IgD-negative memory B cell (primary cell): ENCODE results near the gene PCK2. TPM values are rescaled to one million over a fixed set of nuclear protein-coding genes. Genes with fewer than 3 reads are reported as not detected.
"Not testable (repeated sequence)": the region's sequence is repeated elsewhere in the genome, so short reads cannot be mapped to it uniquely, and the experiment has no call there.

Experiments used
- H3K27ac Mint-ChIP-seq, 3 donors: one replicate each; pipeline ENCODE4 v1.8.0; 2020 to 2022; ENCODE audit warnings: mild to moderate bottlenecking in 3 of 3, mixed read lengths in 3 of 3, moderate library complexity in 1 of 3
- H3K27me3 Mint-ChIP-seq: one replicate; pipeline ENCODE4 v1.8.0; 2021; ENCODE audit warnings: mixed read lengths
- H3K36me3 Mint-ChIP-seq: one replicate; pipeline ENCODE4 v1.8.0; 2020; ENCODE audit warnings: mild to moderate bottlenecking, mixed read lengths
- H3K4me1 Mint-ChIP-seq, 3 donors: one replicate each; pipeline ENCODE4 v1.8.0; 2020 to 2022; ENCODE audit warnings: mixed read lengths in 3 of 3, mild to moderate bottlenecking in 1 of 3
- H3K4me3 Mint-ChIP-seq, 4 donors: one replicate each; pipeline ENCODE4 v1.8.0; 2020 to 2022; ENCODE audit warnings: mild to moderate bottlenecking in 4 of 4, mixed read lengths in 4 of 4, moderate library complexity in 3 of 4
- H3K9me3 Mint-ChIP-seq, 3 donors: one replicate each; pipeline ENCODE4 v1.8.0; 2020 to 2021; ENCODE audit warnings: mixed read lengths in 3 of 3, mild to moderate bottlenecking in 1 of 3
- polyA plus RNA-seq: library from polyadenylated mRNA; unstranded; fragments of 300-500 nt; fragmentation: Illumina TruSeq; gene quantifications from one replicate; pipeline ENCODE4 v1.2.3, GENCODE V29; 2021

PCK2 gene
- polyA plus RNA-seq, 1 donor from 2014 or later: 50.2 TPM

GRCh38 chr14:24105609-24106239 is 11.6 kb downstream of the PCK2 start:
- not testable (repeated sequence) for H3K9me3 Mint-ChIP-seq, H3K27me3 Mint-ChIP-seq, H3K27ac Mint-ChIP-seq, H3K36me3 Mint-ChIP-seq
- Mint-ChIP-seq H3K4me3 (peak overlapping the region in 1 of 4 donors; percentile 45), H3K4me1 (peaks cover 6 to 11% (median 7%) of the 10 kb centered on the region in 3 donors)

GRCh38 chr14:24106672-24107271 is 12.7 kb downstream of the PCK2 start:
- Mint-ChIP-seq H3K27ac (no peak overlapping the region), H3K27me3 (no peaks in the 10 kb centered on the region), H3K9me3 (no peaks in the 10 kb centered on the region), H3K36me3 (peaks cover 3% of the 10 kb centered on the region), H3K4me1 (peaks cover 6 to 11% (median 7%) of the 10 kb centered on the region in 3 donors), H3K4me3 (no peak overlapping the region)

GRCh38 chr14:24108336-24108874 is 14.3 kb downstream of the PCK2 start:
- Mint-ChIP-seq H3K36me3 (peaks cover 3% of the 10 kb centered on the region), H3K27me3 (no peaks in the 10 kb centered on the region), H3K4me1 (peaks cover 6 to 11% (median 7%) of the 10 kb centered on the region in 3 donors), H3K4me3 (peak overlapping the region in 1 of 4 donors; percentile 55), H3K27ac (peak overlapping the region in 2 of 3 donors; percentile 27 to 93), H3K9me3 (no peaks in the 10 kb centered on the region)

- H3K4me1 Mint-ChIP-seq: peaks cover 7 to 14% (median 7%) of the 10 kb centered on the region in 3 donors
- H3K27me3 Mint-ChIP-seq: no peaks in the 10 kb centered on the region
- H3K27ac Mint-ChIP-seq: peak overlapping the region in 1 of 3 donors; percentile 15
- no peaks in the 10 kb centered on the region for H3K9me3 Mint-ChIP-seq
- H3K4me3 Mint-ChIP-seq: no peak overlapping the region
- no peaks in the 10 kb centered on the region for H3K36me3 Mint-ChIP-seq
Observed at GRCh38 chr14:24110060-24110459, 15.9 kb downstream of the PCK2 start.

GRCh38 chr14:24110523-24110922 is 16.4 kb downstream of the PCK2 start:
- H3K27ac Mint-ChIP-seq: peak overlapping the region in 1 of 3 donors; percentile 15
- H3K9me3 Mint-ChIP-seq: no peaks in the 10 kb centered on the region
- no peaks in the 10 kb centered on the region for H3K27me3 Mint-ChIP-seq
- peaks cover 10 to 18% (median 12%) of the 10 kb centered on the region in 3 donors for H3K4me1 Mint-ChIP-seq
- H3K36me3 Mint-ChIP-seq: no peaks in the 10 kb centered on the region
- peak overlapping the region in 1 of 4 donors; percentile 57 for H3K4me3 Mint-ChIP-seq

- Mint-ChIP-seq H3K27ac (peak overlapping the region; percentile 98 to 100 (median 100)), H3K36me3 (no peaks in the 10 kb centered on the region), H3K4me3 (peak overlapping the region; percentile 95 to 100 (median 98)), H3K9me3 (no peaks in the 10 kb centered on the region), H3K27me3 (no peaks in the 10 kb centered on the region), H3K4me1 (peaks cover 22 to 25% (median 23%) of the 10 kb centered on the region in 3 donors)
Observed at GRCh38 chr14:24113379-24113800, 19.3 kb downstream of the PCK2 start.

GRCh38 chr14:24113801-24114531 is 19.9 kb downstream of the PCK2 start:
- peaks cover 18 to 23% (median 22%) of the 10 kb centered on the region in 3 donors for H3K4me1 Mint-ChIP-seq

GRCh38 chr14:24114532-24115421 is 20.7 kb downstream of the PCK2 start, which contains the start of the genes DCAF11 and NRL:
DCAF11 (plus strand) TSS chr14:24114777; CDS start chr14:24115595, 818 bp downstream.
NRL (minus strand) TSS chr14:24114949; CDS start chr14:24082848, 32,101 bp downstream.
- Mint-ChIP-seq H3K4me3 (peak within 1 kb of the TSS; percentile 95 to 100 (median 98)), H3K9me3 (no peaks in the 10 kb centered on the region), H3K4me1 (peaks cover 17 to 21% (median 20%) of the 10 kb centered on the region in 3 donors), H3K27me3 (no peaks in the 10 kb centered on the region), H3K27ac (peak within 1 kb of the TSS; percentile 98 to 100 (median 100)), H3K36me3 (peaks cover 2% of the 10 kb centered on the region)

More at GRCh38 chr14:24113801-24114531, 19.9 kb downstream of the PCK2 start:
- Mint-ChIP-seq H3K4me3 (peak overlapping the region; percentile 95 to 100 (median 98)), H3K27me3 (no peaks in the 10 kb centered on the region), H3K36me3 (peaks cover 2% of the 10 kb centered on the region), H3K9me3 (no peaks in the 10 kb centered on the region), H3K27ac (peak overlapping the region; percentile 98 to 100 (median 100))

- no peaks in the 10 kb centered on the region for H3K9me3 Mint-ChIP-seq
- no peaks in the 10 kb centered on the region for H3K27me3 Mint-ChIP-seq
- H3K27ac Mint-ChIP-seq: peak overlapping the region; percentile 98 to 100 (median 100)
- H3K4me1 Mint-ChIP-seq: peaks cover 17 to 21% (median 20%) of the 10 kb centered on the region in 3 donors
- peak overlapping the region; percentile 95 to 100 (median 98) for H3K4me3 Mint-ChIP-seq
- H3K36me3 Mint-ChIP-seq: peaks cover 2% of the 10 kb centered on the region
Observed at GRCh38 chr14:24115422-24116127, 21.5 kb downstream of the PCK2 start.

- Mint-ChIP-seq H3K36me3 (peaks cover 2% of the 10 kb centered on the region), H3K9me3 (no peaks in the 10 kb centered on the region), H3K27me3 (no peaks in the 10 kb centered on the region), H3K4me1 (peaks cover 17 to 21% (median 20%) of the 10 kb centered on the region in 3 donors), H3K27ac (peak overlapping the region; percentile 13 to 98 (median 87)), H3K4me3 (peak overlapping the region; percentile 95 to 100 (median 98))
Observed at GRCh38 chr14:24116128-24116814, 22.2 kb downstream of the PCK2 start.

- Mint-ChIP-seq H3K36me3 (peaks cover 2% of the 10 kb centered on the region), H3K9me3 (no peaks in the 10 kb centered on the region), H3K27ac (no peak overlapping the region), H3K27me3 (no peaks in the 10 kb centered on the region), H3K4me3 (peak overlapping the region in 1 of 4 donors; percentile 41), H3K4me1 (peaks cover 17 to 24% (median 23%) of the 10 kb centered on the region in 3 donors)
Observed at GRCh38 chr14:24117179-24117578, 23.1 kb downstream of the PCK2 start.

- Mint-ChIP-seq H3K4me3 (peak overlapping the region in 1 of 4 donors; percentile 73), H3K27ac (peak overlapping the region in 1 of 3 donors; percentile 23), H3K9me3 (no peaks in the 10 kb centered on the region), H3K36me3 (peaks cover 2% of the 10 kb centered on the region), H3K27me3 (no peaks in the 10 kb centered on the region), H3K4me1 (peaks cover 30 to 46% (median 43%) of the 10 kb centered on the region in 3 donors)
Observed at GRCh38 chr14:24119691-24120090, 25.6 kb downstream of the PCK2 start.

GRCh38 chr14:24121210-24121609 is 27.1 kb downstream of the PCK2 start:
- Mint-ChIP-seq H3K4me1 (peaks cover 23 to 40% (median 40%) of the 10 kb centered on the region in 3 donors), H3K36me3 (peaks cover 4% of the 10 kb centered on the region), H3K4me3 (peak overlapping the region in 1 of 4 donors; percentile 44), H3K9me3 (no peaks in the 10 kb centered on the region), H3K27me3 (no peaks in the 10 kb centered on the region), H3K27ac (peak overlapping the region in 1 of 3 donors; percentile 74)
